ENCODE measurements around the gene HSD3B2. TPM values are rescaled to one million over a fixed set of nuclear protein-coding genes. Genes with fewer than 3 reads are reported as not detected.

HSD3B2 gene
- total RNA-seq, 2 donors from 2014 or later: not detected

DNA sequence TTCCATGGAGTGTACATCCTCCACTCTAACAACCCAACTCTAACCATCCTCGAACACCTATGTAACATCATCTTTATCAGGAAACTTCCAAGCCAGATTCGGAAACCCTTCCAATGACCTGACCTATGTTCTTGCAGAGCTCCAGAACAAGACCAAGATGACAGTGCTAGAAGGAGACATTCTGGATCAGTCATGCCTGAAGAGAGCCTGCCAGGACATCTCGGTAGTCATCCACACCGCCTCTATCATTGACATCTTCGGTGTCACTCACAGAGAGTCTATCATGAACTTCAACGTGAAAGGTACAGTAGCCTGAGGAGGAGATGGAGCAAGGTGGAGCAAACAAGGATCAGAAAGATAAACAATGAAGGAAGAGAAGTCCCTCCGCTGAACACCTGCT is 56.0 kb downstream of the HSD3B2 start:
- H3K4me1 ChIP-seq: no peaks in the 10 kb centered on the region
- TF ChIP-seq, protein P1, sequence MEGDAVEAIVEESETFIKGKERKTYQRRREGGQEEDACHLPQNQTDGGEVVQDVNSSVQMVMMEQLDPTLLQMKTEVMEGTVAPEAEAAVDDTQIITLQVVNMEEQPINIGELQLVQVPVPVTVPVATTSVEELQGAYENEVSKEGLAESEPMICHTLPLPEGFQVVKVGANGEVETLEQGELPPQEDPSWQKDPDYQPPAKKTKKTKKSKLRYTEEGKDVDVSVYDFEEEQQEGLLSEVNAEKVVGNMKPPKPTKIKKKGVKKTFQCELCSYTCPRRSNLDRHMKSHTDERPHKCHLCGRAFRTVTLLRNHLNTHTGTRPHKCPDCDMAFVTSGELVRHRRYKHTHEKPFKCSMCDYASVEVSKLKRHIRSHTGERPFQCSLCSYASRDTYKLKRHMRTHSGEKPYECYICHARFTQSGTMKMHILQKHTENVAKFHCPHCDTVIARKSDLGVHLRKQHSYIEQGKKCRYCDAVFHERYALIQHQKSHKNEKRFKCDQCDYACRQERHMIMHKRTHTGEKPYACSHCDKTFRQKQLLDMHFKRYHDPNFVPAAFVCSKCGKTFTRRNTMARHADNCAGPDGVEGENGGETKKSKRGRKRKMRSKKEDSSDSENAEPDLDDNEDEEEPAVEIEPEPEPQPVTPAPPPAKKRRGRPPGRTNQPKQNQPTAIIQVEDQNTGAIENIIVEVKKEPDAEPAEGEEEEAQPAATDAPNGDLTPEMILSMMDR (IDR thresholded peaks at IDR 0.05): no peak
- no peak for DNase-seq (ENCODE audit: low spot score)
- no peak overlapping the region for H3K27ac ChIP-seq
- H3K4me3 ChIP-seq: no peak overlapping the region
- no peaks in the 10 kb centered on the region for H3K36me3 ChIP-seq
- H3K9me3 ChIP-seq: no peaks in the 10 kb centered on the region
- H3K27me3 ChIP-seq: no peaks in the 10 kb centered on the region

DNA sequence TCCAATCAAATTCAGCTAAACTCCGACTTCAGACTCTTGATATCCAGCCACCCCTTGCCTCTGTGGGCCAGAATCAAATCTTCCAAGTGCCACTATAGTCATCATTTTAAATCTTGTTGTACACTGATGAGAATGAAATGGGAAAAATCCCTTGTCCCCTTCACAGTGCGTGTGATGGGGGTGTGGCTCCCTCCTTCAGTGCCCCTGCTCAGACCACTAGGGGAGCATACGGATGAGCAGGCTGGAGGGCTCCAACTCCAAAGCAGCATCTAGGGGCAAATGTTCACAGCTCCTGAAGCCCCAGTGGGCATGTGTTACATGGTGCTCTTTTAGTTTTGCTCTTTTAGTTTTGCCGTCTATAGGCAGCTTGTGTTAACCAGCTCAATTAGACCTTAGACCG is 56.6 kb downstream of the HSD3B2 start:
- H3K4me1 ChIP-seq: no peaks in the 10 kb centered on the region
- no peak overlapping the region for H3K4me3 ChIP-seq
- H3K27ac ChIP-seq: no peak overlapping the region
- no peaks in the 10 kb centered on the region for H3K36me3 ChIP-seq
- TF ChIP-seq, protein P1 (IDR thresholded peaks at IDR 0.05): no peak
- H3K9me3 ChIP-seq: no peaks in the 10 kb centered on the region
- no peaks in the 10 kb centered on the region for H3K27me3 ChIP-seq
- no peak for DNase-seq (ENCODE audit: low spot score)

DNA sequence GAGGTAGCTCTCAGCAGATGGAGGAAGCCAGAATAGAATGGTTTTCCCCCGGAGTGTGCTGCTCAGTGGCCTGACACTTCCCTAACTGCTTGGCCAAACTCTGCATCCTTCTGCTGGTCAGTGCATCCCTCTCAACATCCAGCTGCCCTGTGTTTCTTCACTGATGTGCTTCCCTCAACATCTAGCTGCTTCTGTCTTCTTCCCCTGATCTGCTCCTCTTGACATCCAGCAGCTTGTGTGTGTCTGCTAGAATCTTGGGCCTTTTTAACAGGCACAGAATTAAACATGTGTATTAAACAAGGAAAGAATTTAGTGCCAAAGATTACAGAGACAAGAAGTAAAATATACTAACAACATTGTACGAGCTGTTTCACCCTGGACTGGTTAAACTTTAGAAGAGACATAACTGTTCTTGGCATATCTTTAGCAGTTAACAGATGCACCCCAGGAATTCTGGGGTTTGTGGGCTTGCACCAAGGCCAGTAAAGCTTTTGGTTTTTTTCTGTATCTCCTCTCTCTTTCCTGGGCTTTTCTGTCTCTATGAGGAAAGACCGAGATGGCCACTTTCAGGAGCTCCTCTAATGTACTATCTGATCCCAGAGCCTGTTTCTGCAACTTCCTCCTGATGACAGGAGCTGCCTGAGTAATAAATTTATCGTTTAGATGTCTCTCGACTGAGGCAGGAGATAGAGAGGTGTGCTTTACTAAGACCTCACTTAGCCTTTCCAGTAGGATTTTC is 57.3 kb downstream of the HSD3B2 start:
- TF ChIP-seq, protein P1 (IDR thresholded peaks at IDR 0.05): no peak
- Histone ChIP-seq H3K4me1 (no peaks in the 10 kb centered on the region), H3K4me3 (no peak overlapping the region), H3K27me3 (no peaks in the 10 kb centered on the region), H3K36me3 (no peaks in the 10 kb centered on the region), H3K9me3 (no peaks in the 10 kb centered on the region), H3K27ac (no peak overlapping the region)
- no peak for DNase-seq (ENCODE audit: low spot score)

Other genes starting within 250 kb of the HSD3B2 start
- gene HAO2, start 46.4 kb upstream of the HSD3B2 start, total RNA-seq: not detected
- not detected for gene HSD3B1, start 92.1 kb downstream of the HSD3B2 start, total RNA-seq
- gene ZNF697, start 233.1 kb downstream of the HSD3B2 start, total RNA-seq: 10 to 100 TPM in 1 of 2 donors, 1 to 10 TPM in 1; 9.5 to 14.8 TPM